Measurements from ENCODE around the gene EIF5AL1. TPM values are rescaled to one million over a fixed set of nuclear protein-coding genes. Genes with fewer than 3 reads are reported as not detected.

EIF5AL1 gene
- total and polyA plus RNA-seq, 2 experiments from 2014 or later: 2.0 to 20.4 TPM

GRCh38 chr10:79561257-79561656 is 48.9 kb downstream of the EIF5AL1 start:
- Histone ChIP-seq H3K4me3 (no peak overlapping the region), H2AFZ (no peak overlapping the region), H3K4me1 (ENCODE audit: insufficient read depth) (peaks cover 4% of the 10 kb centered on the region), H3K27ac (ENCODE audit: low read depth) (no peak overlapping the region), H3K9me2 (ENCODE audit: insufficient read depth) (no peaks in the 10 kb centered on the region), H3K79me2 (replicated peaks; ENCODE audit: insufficient read depth) (no peaks in the 10 kb centered on the region), H3K27me3 (ENCODE audit: insufficient read depth) (peaks cover 15% of the 10 kb centered on the region), H3K36me3 (ENCODE audit: insufficient read depth) (no peaks in the 10 kb centered on the region), H3K4me2 (no peak overlapping the region), H4K20me1 (replicated peaks; ENCODE audit: insufficient read depth) (no peaks in the 10 kb centered on the region), H3F3A (replicated peaks; ENCODE audit: low read depth) (no peaks in the 10 kb centered on the region)
- TF ChIP-seq CREB1 (CRISPR knock-in tag; IDR thresholded peaks at IDR 0.05; ENCODE audit: low read depth) (no peak), ZNF462 (CRISPR knock-in tag; IDR thresholded peaks at IDR 0.05) (no peak), NANOG (IDR thresholded peaks at IDR 0.05; ENCODE audit: borderline replicate concordance) (no peak), EZH2 (IDR thresholded peaks at IDR 0.05; ENCODE audit: low read depth, unreplicated experiment) (no peak), ETS1 (IDR thresholded peaks at IDR 0.05) (no peak), STAT1 (IDR thresholded peaks at IDR 0.05; ENCODE audit: unreplicated experiment) (no peak), ZNF331 (CRISPR knock-in tag; IDR thresholded peaks at IDR 0.05; ENCODE audit: low read depth) (no peak), ZNF114 (CRISPR knock-in tag; IDR thresholded peaks at IDR 0.05) (no peak), POLR2AphosphoS5 (IDR thresholded peaks at IDR 0.05; ENCODE audit: low read depth) (no peak), JUNB (IDR thresholded peaks at IDR 0.05; ENCODE audit: unreplicated experiment) (no peak), EZH2phosphoT487 (IDR thresholded peaks at IDR 0.05; ENCODE audit: unreplicated experiment) (no peak)
- TF ChIP-seq, protein P1, sequence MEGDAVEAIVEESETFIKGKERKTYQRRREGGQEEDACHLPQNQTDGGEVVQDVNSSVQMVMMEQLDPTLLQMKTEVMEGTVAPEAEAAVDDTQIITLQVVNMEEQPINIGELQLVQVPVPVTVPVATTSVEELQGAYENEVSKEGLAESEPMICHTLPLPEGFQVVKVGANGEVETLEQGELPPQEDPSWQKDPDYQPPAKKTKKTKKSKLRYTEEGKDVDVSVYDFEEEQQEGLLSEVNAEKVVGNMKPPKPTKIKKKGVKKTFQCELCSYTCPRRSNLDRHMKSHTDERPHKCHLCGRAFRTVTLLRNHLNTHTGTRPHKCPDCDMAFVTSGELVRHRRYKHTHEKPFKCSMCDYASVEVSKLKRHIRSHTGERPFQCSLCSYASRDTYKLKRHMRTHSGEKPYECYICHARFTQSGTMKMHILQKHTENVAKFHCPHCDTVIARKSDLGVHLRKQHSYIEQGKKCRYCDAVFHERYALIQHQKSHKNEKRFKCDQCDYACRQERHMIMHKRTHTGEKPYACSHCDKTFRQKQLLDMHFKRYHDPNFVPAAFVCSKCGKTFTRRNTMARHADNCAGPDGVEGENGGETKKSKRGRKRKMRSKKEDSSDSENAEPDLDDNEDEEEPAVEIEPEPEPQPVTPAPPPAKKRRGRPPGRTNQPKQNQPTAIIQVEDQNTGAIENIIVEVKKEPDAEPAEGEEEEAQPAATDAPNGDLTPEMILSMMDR (conservative IDR thresholded peaks at IDR 0.05; ENCODE audit: low read depth in 2 of 2): no peak
- TF ChIP-seq, protein P2, sequence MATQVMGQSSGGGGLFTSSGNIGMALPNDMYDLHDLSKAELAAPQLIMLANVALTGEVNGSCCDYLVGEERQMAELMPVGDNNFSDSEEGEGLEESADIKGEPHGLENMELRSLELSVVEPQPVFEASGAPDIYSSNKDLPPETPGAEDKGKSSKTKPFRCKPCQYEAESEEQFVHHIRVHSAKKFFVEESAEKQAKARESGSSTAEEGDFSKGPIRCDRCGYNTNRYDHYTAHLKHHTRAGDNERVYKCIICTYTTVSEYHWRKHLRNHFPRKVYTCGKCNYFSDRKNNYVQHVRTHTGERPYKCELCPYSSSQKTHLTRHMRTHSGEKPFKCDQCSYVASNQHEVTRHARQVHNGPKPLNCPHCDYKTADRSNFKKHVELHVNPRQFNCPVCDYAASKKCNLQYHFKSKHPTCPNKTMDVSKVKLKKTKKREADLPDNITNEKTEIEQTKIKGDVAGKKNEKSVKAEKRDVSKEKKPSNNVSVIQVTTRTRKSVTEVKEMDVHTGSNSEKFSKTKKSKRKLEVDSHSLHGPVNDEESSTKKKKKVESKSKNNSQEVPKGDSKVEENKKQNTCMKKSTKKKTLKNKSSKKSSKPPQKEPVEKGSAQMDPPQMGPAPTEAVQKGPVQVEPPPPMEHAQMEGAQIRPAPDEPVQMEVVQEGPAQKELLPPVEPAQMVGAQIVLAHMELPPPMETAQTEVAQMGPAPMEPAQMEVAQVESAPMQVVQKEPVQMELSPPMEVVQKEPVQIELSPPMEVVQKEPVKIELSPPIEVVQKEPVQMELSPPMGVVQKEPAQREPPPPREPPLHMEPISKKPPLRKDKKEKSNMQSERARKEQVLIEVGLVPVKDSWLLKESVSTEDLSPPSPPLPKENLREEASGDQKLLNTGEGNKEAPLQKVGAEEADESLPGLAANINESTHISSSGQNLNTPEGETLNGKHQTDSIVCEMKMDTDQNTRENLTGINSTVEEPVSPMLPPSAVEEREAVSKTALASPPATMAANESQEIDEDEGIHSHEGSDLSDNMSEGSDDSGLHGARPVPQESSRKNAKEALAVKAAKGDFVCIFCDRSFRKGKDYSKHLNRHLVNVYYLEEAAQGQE (IDR thresholded peaks at IDR 0.05; ENCODE audit: unreplicated experiment): no peak
- Mint-ChIP-seq H3K36me3 (ENCODE audit: low read depth) (no peaks in the 10 kb centered on the region), H3K4me1 (peaks cover 9% of the 10 kb centered on the region), H3K27ac (no peak overlapping the region), H3K9me3 (no peaks in the 10 kb centered on the region), H3K4me3 (no peak overlapping the region), H3K27me3 (ENCODE audit: insufficient read depth, low read depth, poor library complexity) (no peaks in the 10 kb centered on the region)
- DNase-seq (ENCODE audit: low spot score) (no peak), ATAC-seq (no peak)
